Fibroblast of skin of right quadriceps (primary cell): ENCODE results near the gene ADAMTSL3.
"Not testable (repeated sequence)": the region's sequence is repeated elsewhere in the genome, so short reads cannot be mapped to it uniquely, and the experiment has no call there.

Experiments used
- DNase-seq: peaks from one replicate; pipeline ENCODE4 v3.0.0-alpha.2; 2013

ADAMTSL3 gene

DNA sequence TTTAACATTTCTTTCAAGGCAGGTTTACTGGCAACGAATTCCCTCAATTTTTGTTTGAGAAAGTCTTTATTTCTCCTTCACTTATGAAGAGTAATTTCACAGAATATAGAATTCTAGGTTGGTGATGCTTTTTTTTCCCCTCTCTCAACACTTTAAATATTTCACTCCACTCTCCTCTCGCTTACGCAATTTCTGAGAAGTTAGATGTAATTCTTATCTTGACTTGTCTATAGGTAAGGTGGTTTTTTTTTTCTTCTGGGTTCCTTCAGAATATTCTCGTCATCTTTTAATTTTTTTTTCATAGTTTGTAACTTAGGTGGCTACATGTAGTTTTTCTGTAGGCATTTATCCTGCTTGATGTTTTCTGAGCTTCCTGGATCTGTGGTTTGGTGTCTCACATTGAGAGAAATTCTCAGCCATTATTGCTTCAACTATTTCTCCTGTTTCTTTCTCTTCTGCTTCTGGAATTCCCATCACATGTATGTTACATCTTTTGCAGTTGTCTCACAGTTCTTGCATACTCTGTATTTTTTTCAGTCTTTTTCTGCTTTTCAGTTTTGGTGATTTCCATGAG, 392.2 kb downstream of the ADAMTSL3 start:
- DNase-seq = no peak

DNA sequence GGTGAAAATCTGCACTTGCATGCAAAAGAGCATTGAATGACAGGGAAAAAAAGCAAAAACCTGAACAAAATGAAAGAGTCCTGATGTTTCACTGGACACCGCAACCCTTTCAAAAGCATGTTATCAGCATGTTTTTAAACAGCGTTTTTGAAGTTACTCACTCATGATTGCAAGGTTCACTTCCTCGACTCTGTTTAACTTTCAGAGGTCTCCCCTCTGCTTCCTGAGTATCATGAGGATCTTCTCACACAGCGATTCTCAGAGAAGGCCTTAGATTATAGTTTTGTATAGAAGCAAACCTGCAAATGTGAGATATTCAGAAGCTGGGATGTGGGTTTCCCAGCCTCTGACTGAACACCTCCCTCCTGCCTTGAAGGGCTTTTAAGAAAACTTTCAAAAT, 395.6 kb downstream of the ADAMTSL3 start:
- not testable (repeated sequence) for DNase-seq

DNA sequence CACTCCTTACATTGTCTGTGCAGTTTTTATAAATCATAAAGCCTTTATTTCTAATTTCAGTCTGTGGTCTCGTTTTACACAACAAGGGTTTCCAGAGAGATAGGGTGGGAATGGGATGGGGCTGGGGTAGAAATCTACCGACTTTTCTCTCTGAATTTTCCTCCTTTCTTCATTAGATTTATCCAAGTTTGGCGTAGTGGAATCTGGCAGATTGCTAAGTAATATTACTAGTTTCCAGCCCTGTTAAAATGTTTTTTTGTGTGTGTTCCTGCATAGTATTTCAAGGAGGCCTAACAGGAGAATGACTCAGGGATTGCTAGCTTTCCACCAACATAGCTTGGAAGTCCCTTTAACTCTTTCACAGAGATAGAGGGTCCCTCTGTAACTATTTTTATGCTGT, 396.2 kb downstream of the ADAMTSL3 start:
- DNase-seq = no peak

DNA sequence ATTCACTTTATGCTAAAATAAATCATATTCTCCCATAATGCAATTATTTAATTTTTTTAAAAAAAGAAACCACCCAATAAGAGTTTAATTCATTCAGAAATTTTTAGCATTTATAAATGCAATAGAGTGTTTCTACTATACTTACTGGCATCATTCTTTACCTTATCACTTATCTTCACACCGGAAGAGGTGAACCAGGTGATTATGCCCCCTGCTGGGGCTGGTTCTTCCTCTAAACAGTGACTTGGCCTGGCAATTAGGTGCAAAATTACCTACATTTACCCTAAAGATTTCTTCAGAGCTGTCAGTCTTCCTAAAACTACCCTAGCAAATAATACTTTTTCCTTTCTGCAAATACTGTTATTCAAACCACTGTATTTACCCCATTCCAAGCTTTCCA, 397.2 kb downstream of the ADAMTSL3 start:
- DNase-seq = not testable (repeated sequence)

DNA sequence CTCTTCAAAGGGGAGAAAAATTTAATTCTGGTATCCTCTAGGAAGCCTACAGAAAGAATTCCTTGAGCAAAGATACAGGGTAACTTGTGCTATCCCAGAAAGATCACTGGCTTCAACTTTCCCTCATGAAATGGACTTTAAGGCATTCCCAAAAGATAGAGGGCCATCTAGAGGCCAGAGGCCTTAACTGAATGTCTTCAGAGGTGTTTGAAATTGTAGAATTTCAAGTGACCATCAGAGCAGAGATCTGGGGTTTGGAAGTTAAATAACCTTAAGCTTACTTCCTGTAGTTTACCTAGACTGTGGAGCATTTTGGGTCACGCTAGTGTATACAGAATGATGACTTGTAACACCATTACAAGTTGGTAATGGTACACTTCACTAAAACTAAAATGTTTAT, 400.6 kb downstream of the ADAMTSL3 start:
- DNase-seq = not testable (repeated sequence)

DNA sequence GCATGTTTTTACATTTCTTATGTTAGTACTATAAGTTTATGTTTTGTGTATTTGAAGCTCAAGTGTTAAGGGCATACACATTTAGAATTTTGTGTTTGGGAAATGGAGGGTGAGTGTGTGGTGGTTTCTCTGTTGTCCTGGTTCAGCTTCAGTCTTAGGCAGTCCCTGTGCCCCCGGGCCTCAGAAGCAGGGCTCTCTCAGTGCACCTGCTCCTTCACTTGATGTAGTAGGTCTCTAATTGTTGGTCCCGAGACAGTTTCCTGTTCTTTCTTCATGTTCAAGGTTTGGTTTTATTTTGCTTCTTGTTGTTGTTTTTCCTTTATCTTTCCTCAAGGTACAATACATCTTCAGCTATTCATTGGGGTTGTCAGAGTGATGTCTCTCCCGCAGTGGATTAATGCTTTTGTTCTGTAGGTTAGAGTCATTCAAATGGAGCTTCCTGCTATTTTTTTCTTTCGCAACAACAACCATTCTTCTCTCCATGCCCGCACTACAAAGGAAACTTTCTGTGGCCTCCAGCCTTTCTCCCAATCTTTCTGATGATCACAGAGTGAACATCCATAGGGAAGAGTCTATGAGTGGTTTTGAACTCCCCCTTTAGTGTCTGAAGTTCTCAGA, 403.9 kb downstream of the ADAMTSL3 start:
- DNase-seq = no peak

DNA sequence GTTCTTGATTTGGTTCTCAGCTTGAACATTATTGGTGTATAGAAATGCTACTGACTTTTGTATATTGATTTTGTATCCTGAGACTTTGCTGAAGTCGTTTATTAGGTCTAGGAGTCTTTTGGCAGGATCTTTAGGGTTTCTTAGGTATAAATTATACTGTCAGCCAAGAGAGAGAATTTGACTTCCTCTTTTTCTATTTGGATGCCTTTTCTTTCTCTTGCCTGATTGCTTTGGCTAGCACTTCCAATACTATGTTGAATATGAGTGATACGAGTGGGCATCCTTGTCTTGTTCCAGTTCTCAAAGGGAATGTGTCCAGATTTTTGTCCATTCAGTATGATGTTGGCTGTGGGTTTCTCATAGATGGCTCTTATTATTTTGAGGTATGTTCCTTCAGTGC, 409.8 kb downstream of the ADAMTSL3 start:
- not testable (repeated sequence) for DNase-seq

DNA sequence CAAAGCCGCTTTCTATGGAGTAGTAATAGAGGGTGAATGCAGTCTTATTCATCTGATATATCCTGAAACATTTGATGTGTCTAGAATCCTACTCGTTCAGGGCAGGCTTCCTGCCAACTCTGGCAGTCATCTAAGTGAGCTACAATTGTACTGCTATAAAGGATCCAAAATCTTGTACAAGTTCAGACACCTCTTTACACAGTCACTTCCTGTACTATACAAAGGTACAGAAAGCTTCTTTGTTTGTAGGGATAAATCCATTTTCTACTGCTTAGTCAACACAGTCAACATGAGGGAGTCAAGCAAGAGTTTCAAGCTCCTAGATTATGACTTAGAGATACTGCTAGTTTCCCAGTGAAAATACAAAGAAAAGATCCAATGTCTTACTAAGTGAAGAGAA, 414.8 kb downstream of the ADAMTSL3 start:
- DNase-seq = not testable (repeated sequence)

DNA sequence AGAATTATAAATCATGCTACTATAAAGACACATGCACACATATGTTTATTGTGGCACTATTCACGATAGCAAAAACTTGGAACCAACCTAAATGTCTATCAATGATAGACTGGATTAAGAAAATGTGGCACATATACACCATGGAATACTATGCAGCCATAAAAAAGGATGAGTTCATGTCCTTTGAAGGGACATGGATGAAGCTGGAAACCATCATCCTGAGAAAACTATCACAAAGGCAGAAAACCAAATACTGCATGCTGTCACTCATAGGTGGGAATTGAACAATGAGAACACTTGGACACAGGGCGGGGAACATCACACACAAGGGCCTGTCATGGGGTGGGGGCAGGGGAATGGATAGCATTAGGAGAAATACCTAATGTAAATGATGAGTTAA, 424.1 kb downstream of the ADAMTSL3 start:
- not testable (repeated sequence) for DNase-seq

DNA sequence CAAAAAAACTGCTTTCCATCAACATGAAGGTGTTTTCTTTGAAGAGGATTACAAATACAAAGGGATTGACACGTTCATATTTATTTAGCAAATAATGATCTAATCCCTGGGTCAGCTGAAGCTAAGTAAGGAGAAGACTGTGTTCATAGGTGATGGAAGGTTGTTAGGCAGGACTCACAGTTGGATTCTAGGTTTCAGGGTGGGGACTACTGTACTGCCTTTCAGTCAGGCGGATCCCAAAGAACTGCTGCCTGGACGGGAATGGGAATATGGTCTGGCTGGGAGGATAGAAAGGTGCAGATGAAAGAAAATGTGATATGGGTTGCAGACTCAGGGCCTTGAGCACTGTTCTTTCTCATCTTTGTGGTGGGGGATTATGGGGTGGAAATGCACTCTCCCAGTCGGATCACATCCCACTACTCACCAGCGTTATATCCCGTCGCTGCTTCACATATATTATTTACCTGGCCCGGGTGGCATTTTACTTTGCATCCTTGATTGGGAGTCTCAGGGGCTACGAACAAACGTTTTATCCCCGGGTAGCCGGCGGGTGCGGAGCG, 425.5 kb downstream of the ADAMTSL3 start:
- DNase-seq = not testable (repeated sequence)

DNA sequence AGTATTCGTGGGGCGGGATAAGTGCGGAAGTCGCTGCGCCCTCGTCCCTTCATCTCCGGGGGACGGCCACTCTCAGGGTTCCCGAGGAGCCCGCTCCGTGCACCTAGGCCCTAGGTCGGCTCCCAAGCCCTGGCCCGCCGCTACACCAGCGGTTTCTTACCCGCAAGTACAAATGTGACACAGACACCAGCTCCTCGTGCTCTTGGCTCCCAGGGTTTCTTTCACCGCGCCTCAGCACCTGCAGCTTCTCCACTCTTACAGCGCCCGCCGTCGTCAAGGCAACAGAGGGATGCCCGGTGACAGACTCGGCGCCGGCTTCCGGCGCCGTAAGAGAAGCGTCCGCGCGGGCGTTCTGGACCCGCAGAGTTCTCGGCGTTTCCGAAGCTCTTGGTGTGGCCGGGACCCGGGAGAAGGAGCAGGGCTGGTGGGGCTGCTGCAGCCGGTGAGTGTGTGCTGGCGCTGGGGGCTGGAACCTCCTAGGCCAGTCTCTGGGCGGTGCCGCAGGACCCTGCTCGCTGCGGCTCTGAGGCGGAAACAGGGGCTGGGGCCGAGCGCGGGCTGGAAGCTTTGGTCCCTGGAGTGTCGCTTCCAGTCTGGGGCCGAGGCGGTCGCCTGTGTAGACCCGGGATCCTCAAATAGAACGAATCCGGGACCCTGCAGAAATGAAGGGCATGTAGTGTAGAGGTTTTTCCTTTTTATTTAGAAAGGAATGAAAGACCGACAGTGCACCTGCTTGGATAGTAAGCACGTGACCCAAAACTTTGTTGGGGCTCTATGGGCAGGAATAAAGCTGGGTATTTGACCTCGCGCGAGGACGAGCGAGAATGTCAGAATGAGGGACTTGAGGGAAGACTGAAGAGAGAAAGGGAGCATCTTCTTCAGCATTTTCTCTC, 426.2 kb downstream of the ADAMTSL3 start:
- DNase-seq = peak; percentile 16

DNA sequence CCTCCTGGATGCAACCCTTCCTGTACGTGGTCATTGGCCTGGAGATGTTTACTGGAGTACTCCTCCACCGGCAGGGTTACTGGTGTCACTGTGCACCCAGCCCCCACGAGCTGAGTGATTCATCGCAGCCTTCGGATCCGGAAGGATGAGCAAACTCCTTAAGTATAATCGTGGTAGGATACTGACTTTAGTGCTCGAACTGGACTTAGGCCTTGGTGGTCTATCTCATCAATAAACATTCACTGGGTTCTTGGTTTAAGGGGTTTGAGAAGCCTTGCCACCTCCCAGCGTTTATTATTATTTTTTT, 426.8 kb downstream of the ADAMTSL3 start:
- DNase-seq = peak; percentile 31

DNA sequence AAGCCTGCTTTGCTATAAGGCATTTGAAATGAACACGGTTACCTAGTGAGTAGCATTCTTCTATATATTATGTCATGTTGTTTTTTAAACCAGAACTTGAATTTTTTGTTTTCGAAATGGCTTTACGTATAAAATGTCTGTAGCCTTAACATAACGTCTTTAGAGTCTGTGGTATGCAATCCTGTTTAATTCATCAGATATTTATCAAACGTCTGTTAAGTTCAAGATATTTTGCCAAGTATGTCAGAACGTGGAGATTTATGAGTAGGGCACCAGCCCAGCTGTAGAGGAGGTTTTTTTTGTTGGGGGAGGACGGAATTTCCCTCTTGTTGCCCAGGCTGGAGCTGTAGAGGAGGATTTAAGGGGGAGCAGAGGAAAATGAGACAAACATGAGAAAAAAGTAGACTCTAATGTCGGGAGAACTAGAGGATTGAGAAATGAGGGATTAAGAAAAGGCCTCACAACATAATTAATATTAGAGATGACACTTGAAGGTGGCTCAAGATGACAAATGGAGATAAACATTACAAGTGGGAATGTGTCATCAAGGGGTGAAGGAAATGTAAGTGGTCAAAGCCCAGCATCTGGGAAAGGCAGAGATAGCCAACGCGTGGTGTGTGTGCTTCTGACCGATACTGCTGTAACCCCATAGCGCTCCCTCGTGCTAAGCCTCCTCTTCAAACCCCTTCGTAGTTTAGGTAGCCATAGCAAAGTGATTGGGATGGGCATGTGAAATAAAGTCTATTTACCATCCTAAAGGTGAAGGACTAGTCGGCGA, 427.7 kb downstream of the ADAMTSL3 start:
- peak; percentile 6 for DNase-seq

DNA sequence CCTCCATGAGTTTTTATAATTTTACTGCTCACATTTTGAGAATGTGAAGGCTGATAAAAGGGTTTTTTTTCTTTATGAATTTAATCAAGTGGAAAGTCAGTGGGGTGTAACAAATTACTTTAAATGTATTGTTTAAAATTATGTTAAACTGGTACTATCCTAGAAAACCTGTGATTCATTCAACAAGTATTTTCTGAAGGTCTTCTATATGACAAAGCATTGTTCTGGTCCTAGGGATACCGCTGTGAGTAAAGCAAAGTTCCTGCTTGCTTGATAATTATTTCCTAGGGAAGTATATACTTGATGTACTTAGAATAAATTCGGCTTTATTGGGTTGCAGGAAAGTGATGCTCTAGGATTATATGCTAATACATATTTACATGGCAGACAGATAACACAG, 428.8 kb downstream of the ADAMTSL3 start:
- DNase-seq = peak; percentile 12

DNA sequence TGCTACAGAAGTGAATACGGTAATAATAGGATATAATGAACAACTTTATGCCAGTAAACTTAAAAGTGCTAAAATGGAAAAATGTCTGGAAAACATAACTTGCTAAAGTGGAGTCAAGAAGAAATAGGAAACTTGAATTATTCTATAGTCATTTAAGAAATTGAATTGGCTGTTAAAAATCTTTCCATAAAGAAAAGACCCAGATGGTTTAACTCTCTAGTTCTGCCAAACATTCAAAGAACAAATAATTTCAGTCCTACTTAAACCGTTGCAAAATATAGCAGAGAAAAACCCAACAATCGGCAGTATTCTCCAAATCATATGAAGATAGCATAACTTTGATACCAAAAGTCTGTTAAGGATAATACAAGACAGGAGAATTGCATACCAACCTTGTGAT, 432.1 kb downstream of the ADAMTSL3 start:
- DNase-seq = not testable (repeated sequence)
